PC-3 (cell line): ENCODE measurements around the gene DSTN. TPM values are rescaled to one million over a fixed set of nuclear protein-coding genes. Genes with fewer than 3 reads are reported as not detected.

Experiments
- ATAC-seq: fragments of 200-7000 bp; cut with Tn5 transposase; 2 replicates; pipeline ENCODE4 v1.9.1; 2020; ENCODE audit warnings: mild to moderate bottlenecking, moderate library complexity
- BruUV-seq: library from RNA; stranded (reverse); fragments of 400-500 nt; replicated peaks from 2 replicates; lab custom pipeline; 2021; lab: Mats Ljungman, UMichigan
- CTCF ChIA-PET: fragments of 300-600 bp; sonication (Branson Sonifier 250); formaldehyde crosslinking; loops from one replicate; lab custom pipeline; 2022; ENCODE audit warnings: antibody characterized with exemption; lab: Charles Lee
- POLR2A ChIA-PET: fragments of 300-600 bp; sonication (Branson Sonifier 250); formaldehyde crosslinking; loops from one replicate; lab custom pipeline; 2022; ENCODE audit warnings: antibody characterized with exemption; ENCODE audit not compliant: unreplicated experiment; lab: Charles Lee
- DNase-seq: peaks from one replicate; pipeline ENCODE4 v3.0.0-alpha.2; 2015
- H2AFZ ChIP-seq: fragments of 300-600 bp; sonication (generic); 2 replicates; pipeline ENCODE4 v1.6.0; 2016; ENCODE audit warnings: antibody characterized with exemption, low read length
- H3F3A ChIP-seq: fragments of 300-600 bp; sonication (generic); one replicate; pipeline ENCODE4 v1.6.0; 2017; ENCODE audit warnings: antibody characterized with exemption, low read length, control low read depth, mild to moderate bottlenecking; ENCODE audit not compliant: unreplicated experiment
- H3K27ac ChIP-seq: fragments of 300-600 bp; sonication (generic); 2 replicates; pipeline ENCODE4 v1.5.1; 2016; ENCODE audit warnings: mild to moderate bottlenecking, low read length
- H3K27me3 ChIP-seq: fragments of 300-600 bp; sonication (generic); 2 replicates; pipeline ENCODE4 v1.6.1; 2016; ENCODE audit warnings: low read length, mixed read lengths
- H3K36me3 ChIP-seq: fragments of 300-600 bp; sonication (generic); 2 replicates; pipeline ENCODE4 v1.6.1; 2016; ENCODE audit warnings: low read depth, mixed run types, low read length, mixed read lengths
- H3K4me1 ChIP-seq: fragments of 300-600 bp; sonication (generic); 2 replicates; pipeline ENCODE4 v1.5.1; 2016; ENCODE audit warnings: low read length; ENCODE audit not compliant: insufficient read depth
- H3K4me2 ChIP-seq: fragments of 300-600 bp; sonication (generic); 2 replicates; pipeline ENCODE4 v1.6.0; 2016; ENCODE audit warnings: low read length
- H3K4me3 ChIP-seq: fragments of 300-600 bp; sonication (generic); 2 replicates; pipeline ENCODE4 v1.5.1; 2016; ENCODE audit warnings: mild to moderate bottlenecking, low read length, mixed read lengths
- H3K79me2 ChIP-seq: fragments of 300-600 bp; sonication (generic); 2 replicates; pipeline ENCODE4 v1.6.1; 2017; ENCODE audit warnings: low read length, mixed read lengths
- H3K9ac ChIP-seq: fragments of 300-600 bp; sonication (generic); 2 replicates; pipeline ENCODE4 v1.6.0; 2016; ENCODE audit warnings: mild to moderate bottlenecking, low read length
- H3K9me2 ChIP-seq: fragments of 300-600 bp; sonication (generic); replicated peaks from 2 replicates; pipeline ENCODE4 v1.6.1; 2016; ENCODE audit warnings: mixed run types, low read length, mixed read lengths
- H3K9me3 ChIP-seq: fragments of 300-600 bp; sonication (generic); 2 replicates; pipeline ENCODE4 v1.6.1; 2016; ENCODE audit warnings: low read length, mixed read lengths
- H4K20me1 ChIP-seq: fragments of 300-600 bp; sonication (generic); 2 replicates; pipeline ENCODE4 v1.6.1; 2016; ENCODE audit warnings: low read length, mixed read lengths
- EZH2 ChIP-seq: fragments of 300-600 bp; sonication (generic); IDR thresholded peaks from one replicate; pipeline ENCODE4 v1.6.1; 2017; ENCODE audit warnings: antibody characterized with exemption, mild to moderate bottlenecking, low read length; ENCODE audit not compliant: unreplicated experiment
- EZH2phosphoT487 ChIP-seq: fragments of 300-600 bp; sonication (generic); IDR thresholded peaks from 2 replicates; pipeline ENCODE4 v1.6.1; 2018; ENCODE audit warnings: mild to moderate bottlenecking, antibody characterized with exemption, low read length, borderline replicate concordance
- intact Hi-C: fragments of 100-400 bp; cut with micrococcal nuclease; formaldehyde crosslinking; loops from 2 replicates; pipeline ENCODE4 v1.9.0; 2023
- total RNA-seq: library from RNA; depleted of rRNA; stranded (reverse); fragments of >200 nt; gene quantifications from 2 replicates; pipeline ENCODE4 v1.2.3, GENCODE V29; 2014
- TF ChIP-seq, protein P1 (sequence below): fragments of 300-600 bp; sonication (generic); conservative IDR thresholded peaks from 2 replicates; pipeline ENCODE4 v1.5.1; 2017; ENCODE audit warnings: antibody characterized with exemption, low read depth, mild to moderate bottlenecking, low read length

DSTN gene
- total RNA-seq, 1 experiment from 2014 or later: 182 TPM

DNA sequence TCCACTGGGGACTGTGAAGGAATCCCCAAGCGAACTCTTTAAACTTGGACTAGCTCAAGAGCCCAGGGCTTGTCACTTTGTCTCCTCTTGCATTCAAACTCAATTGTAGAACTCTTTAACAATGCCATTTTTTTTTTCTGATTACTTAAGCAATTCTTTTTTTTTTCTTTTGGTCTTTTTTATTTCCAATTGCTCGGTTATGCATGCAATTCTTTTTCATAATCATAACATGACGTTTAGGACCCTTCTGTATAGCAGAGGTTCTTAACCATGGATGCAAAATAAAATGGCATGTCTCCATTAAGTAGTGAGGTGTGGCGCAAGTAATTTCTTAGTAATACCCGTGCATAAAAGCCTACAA lies 38.2 kb upstream of the DSTN start:
- Histone ChIP-seq H3K79me2 (no peaks in the 10 kb centered on the region), H3K4me3 (peak overlapping the region; percentile 87), H3K9me3 (no peaks in the 10 kb centered on the region), H3K27me3 (no peaks in the 10 kb centered on the region), H3K27ac (peak overlapping the region; percentile 11; the same call in 1 of the 2 replicates), H3K36me3 (no peaks in the 10 kb centered on the region), H3K4me2 (peak overlapping the region; percentile 93), H3K4me1 (peaks cover 15% of the 10 kb centered on the region), H2AFZ (peak overlapping the region; percentile 98), H3F3A (peaks cover 3% of the 10 kb centered on the region), H3K9ac (peak overlapping the region; percentile 76), H3K9me2 (no peaks in the 10 kb centered on the region), H4K20me1 (no peaks in the 10 kb centered on the region)
- ATAC-seq: no peak
- ChIA-PET CTCF (interaction anchor here (0.7 kb wide), 1 partner anchor 25 kb away, joined by 8 read pairs; no protein-coding TSS in a partner anchor), POLR2A (interaction anchor here (0.6 to 1.2 kb wide), 2 partner anchors 38 to 151 kb away, joined by 9 to 12 read pairs; partner anchors contain the start of gene DSTN)
- BruUV-seq: TSS peak; percentile 69
- intact Hi-C loops: loop anchor here (2.0 to 10.0 kb wide), 2 partner anchors 27 to 463 kb away; no protein-coding TSS in a partner anchor
- no peak for TF ChIP-seq EZH2phosphoT487
- TF ChIP-seq, protein P1, sequence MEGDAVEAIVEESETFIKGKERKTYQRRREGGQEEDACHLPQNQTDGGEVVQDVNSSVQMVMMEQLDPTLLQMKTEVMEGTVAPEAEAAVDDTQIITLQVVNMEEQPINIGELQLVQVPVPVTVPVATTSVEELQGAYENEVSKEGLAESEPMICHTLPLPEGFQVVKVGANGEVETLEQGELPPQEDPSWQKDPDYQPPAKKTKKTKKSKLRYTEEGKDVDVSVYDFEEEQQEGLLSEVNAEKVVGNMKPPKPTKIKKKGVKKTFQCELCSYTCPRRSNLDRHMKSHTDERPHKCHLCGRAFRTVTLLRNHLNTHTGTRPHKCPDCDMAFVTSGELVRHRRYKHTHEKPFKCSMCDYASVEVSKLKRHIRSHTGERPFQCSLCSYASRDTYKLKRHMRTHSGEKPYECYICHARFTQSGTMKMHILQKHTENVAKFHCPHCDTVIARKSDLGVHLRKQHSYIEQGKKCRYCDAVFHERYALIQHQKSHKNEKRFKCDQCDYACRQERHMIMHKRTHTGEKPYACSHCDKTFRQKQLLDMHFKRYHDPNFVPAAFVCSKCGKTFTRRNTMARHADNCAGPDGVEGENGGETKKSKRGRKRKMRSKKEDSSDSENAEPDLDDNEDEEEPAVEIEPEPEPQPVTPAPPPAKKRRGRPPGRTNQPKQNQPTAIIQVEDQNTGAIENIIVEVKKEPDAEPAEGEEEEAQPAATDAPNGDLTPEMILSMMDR: no peak
- no peak for TF ChIP-seq EZH2
- DNase-seq: no peak

- BruUV-seq: no TSS peak
- TF ChIP-seq EZH2: no peak
- TF ChIP-seq EZH2phosphoT487: no peak
- TF ChIP-seq, protein P1: no peak
- Histone ChIP-seq H3K36me3 (no peaks in the 10 kb centered on the region), H3K4me2 (no peak overlapping the region), H2AFZ (no peak overlapping the region), H4K20me1 (no peaks in the 10 kb centered on the region), H3K79me2 (no peaks in the 10 kb centered on the region), H3F3A (peaks cover 3% of the 10 kb centered on the region), H3K9me3 (no peaks in the 10 kb centered on the region), H3K27me3 (no peaks in the 10 kb centered on the region), H3K9ac (no peak overlapping the region), H3K4me3 (no peak overlapping the region), H3K27ac (no peak overlapping the region), H3K4me1 (peaks cover 29% of the 10 kb centered on the region), H3K9me2 (no peaks in the 10 kb centered on the region)
- ChIA-PET CTCF (no interaction called here), POLR2A (interaction anchor here (0.6 kb wide), 2 partner anchors 40 to 804 kb away, joined by 6 read pairs; partner anchors contain the start of gene SNRPB2)
- peak; percentile 61 for DNase-seq
- ATAC-seq: no peak; the same call in 1 of the 2 replicates
- intact Hi-C loops: loop anchor here (10.0 kb wide), 1 partner anchor 461 kb away; no protein-coding TSS in a partner anchor
Observed at GRCh38 chr20:17533396-17533795, 36.5 kb upstream of the DSTN start.

GRCh38 chr20:17534077-17534476 lies 35.8 kb upstream of the DSTN start:
- Histone ChIP-seq H3K9me2 (no peaks in the 10 kb centered on the region), H3K9ac (no peak overlapping the region), H3K4me3 (no peak overlapping the region), H3K4me2 (no peak overlapping the region), H3F3A (peaks cover 3% of the 10 kb centered on the region), H3K79me2 (no peaks in the 10 kb centered on the region), H4K20me1 (no peaks in the 10 kb centered on the region), H3K27ac (no peak overlapping the region), H3K4me1 (peaks cover 35% of the 10 kb centered on the region), H3K27me3 (no peaks in the 10 kb centered on the region), H3K9me3 (no peaks in the 10 kb centered on the region), H2AFZ (no peak overlapping the region), H3K36me3 (no peaks in the 10 kb centered on the region)
- ChIA-PET CTCF (no interaction called here), POLR2A (interaction anchor here (0.7 kb wide), 1 partner anchor 61 kb away, joined by 3 read pairs; no protein-coding TSS in a partner anchor)
- ATAC-seq (no peak), DNase-seq (no peak)
- TF ChIP-seq, protein P1: no peak
- TF ChIP-seq EZH2phosphoT487 (no peak), EZH2 (no peak)
- no TSS peak for BruUV-seq
- intact Hi-C loops: loop anchor here (10.0 kb wide), 1 partner anchor 461 kb away; no protein-coding TSS in a partner anchor
